Panc1 (cell line): ENCODE results near the gene TMEM167A. TPM values are rescaled to one million over a fixed set of nuclear protein-coding genes. Genes with fewer than 3 reads are reported as not detected.

ENCODE experiments used
- ATAC-seq: fragments of 200-7000 bp; cut with Tn5 transposase; 2 replicates; pipeline ENCODE4 v1.9.1; 2020; ENCODE audit warnings: mild to moderate bottlenecking, moderate library complexity
- BruUV-seq: library from RNA; stranded (reverse); fragments of 400-500 nt; replicated peaks from 2 replicates; lab custom pipeline; 2021; lab: Mats Ljungman, UMichigan
- CTCF ChIA-PET: fragments of 300-600 bp; sonication (Branson Sonifier 250); formaldehyde crosslinking; loops from one replicate; lab custom pipeline; 2022; ENCODE audit warnings: antibody characterized with exemption; lab: Charles Lee
- POLR2A ChIA-PET: fragments of 300-600 bp; sonication (Branson Sonifier 250); formaldehyde crosslinking; loops from one replicate; lab custom pipeline; 2022; ENCODE audit warnings: antibody characterized with exemption; lab: Charles Lee
- DNase-seq: peaks from one replicate; pipeline ENCODE4 v3.0.0-alpha.2; 2010; ENCODE audit warnings: low read depth, low spot score
- H3K27ac ChIP-seq: 2 replicates; pipeline ENCODE4 v1.5.1; 2011; ENCODE audit warnings: mild to moderate bottlenecking, low read length, inconsistent platforms
- H3K27me3 ChIP-seq: fragments of 200-500 bp; sonication (Bioruptor generic); 2 replicates; pipeline ENCODE4 v1.6.0; 2014; ENCODE audit warnings: low read length, inconsistent platforms; ENCODE audit not compliant: control insufficient read depth, insufficient read depth
- H3K36me3 ChIP-seq: fragments of 200-500 bp; sonication (Bioruptor generic); 2 replicates; pipeline ENCODE4 v1.5.1; 2014; ENCODE audit warnings: inconsistent platforms, mild to moderate bottlenecking, low read length, moderate library complexity; ENCODE audit not compliant: control insufficient read depth, insufficient read depth
- H3K4me1 ChIP-seq: 2 replicates; pipeline ENCODE4 v1.5.1; 2011; ENCODE audit warnings: inconsistent platforms, mild to moderate bottlenecking, low read length, moderate library complexity; ENCODE audit not compliant: control insufficient read depth, insufficient read depth
- H3K4me3 ChIP-seq, 2 experiments: 2 replicates each; pipeline ENCODE4 v1.5.1; 2011 to 2012; ENCODE audit warnings: low read depth in 2 of 2, low read length in 2 of 2, mild to moderate bottlenecking in 2 of 2, inconsistent platforms in 1 of 2, moderate library complexity in 1 of 2
- H3K9me3 ChIP-seq: fragments of 200-500 bp; sonication (Bioruptor generic); 2 replicates; pipeline ENCODE4 v1.5.1; 2014; ENCODE audit warnings: low read depth, mild to moderate bottlenecking, inconsistent platforms, low read length, moderate library complexity; ENCODE audit not compliant: control insufficient read depth, insufficient read depth
- POLR2AphosphoS5 ChIP-seq: IDR thresholded peaks from 2 replicates; pipeline ENCODE4 v1.6.1; 2012; ENCODE audit warnings: mild to moderate bottlenecking, low read depth, low read length, moderate library complexity
- SIN3A ChIP-seq: IDR thresholded peaks from 2 replicates; pipeline ENCODE4 v1.6.1; 2012; ENCODE audit warnings: low read depth, mild to moderate bottlenecking, low read length, moderate library complexity, borderline replicate concordance; ENCODE audit not compliant: insufficient read depth
- TCF7L2 ChIP-seq: IDR thresholded peaks from 2 replicates; pipeline ENCODE4 v1.6.1; 2011; ENCODE audit warnings: mild to moderate bottlenecking, low read depth, low read length, inconsistent platforms
- in situ Hi-C: cut with HindIII; loops from 2 replicates; pipeline ENCODE4 v1.10.0; 2016; ENCODE audit warnings: low sequenced_read_pairs, low pct_unique_long_range_greater_than_20kb
- intact Hi-C: fragments of 100-400 bp; cut with micrococcal nuclease; formaldehyde crosslinking; loops from one replicate; pipeline ENCODE4 v1.10.0; 2022; ENCODE audit not compliant: unreplicated experiment
- total RNA-seq: library from RNA; stranded (reverse); gene quantifications from one replicate; pipeline ENCODE4 v1.2.1, GENCODE V29; 2021; ENCODE audit not compliant: unreplicated experiment
- TF ChIP-seq, protein P1 (sequence below): fragments of 450-650 bp; IDR thresholded peaks from 2 replicates; pipeline ENCODE4 v1.5.1; 2017; ENCODE audit warnings: mild to moderate bottlenecking
- TF ChIP-seq, protein P2 (sequence below), 2 experiments: IDR thresholded peaks; 2 replicates each; pipeline ENCODE4 v1.6.1; 2011 to 2012; ENCODE audit warnings: low read depth in 2 of 2, control low read depth in 1 of 2, low read length in 1 of 2, mild to moderate bottlenecking in 1 of 2, moderate library complexity in 1 of 2; ENCODE audit not compliant: insufficient read depth in 1 of 2

TMEM167A gene
- total RNA-seq, 1 experiment from 2014 or later = 117 TPM

DNA sequence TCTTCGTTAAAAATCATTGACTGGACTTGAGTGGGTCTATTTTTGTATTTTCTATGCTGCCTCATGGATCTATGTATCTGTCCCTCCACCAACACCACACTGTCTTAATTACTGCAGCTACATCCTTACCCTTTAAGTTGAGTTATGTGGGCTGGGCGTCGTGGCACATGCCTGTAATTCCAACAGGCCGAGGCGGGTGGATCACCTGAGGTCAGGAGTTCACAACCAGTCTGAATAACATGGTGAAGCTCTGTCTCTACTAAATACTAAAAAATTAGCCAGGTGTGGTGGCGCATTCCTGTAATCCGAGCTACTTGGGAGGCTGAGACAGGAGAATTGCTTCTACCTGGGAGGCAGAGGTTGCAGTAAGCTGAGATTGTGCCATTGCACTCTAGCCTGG, 48.4 kb upstream of the TMEM167A start:
- no peak for ATAC-seq
- H3K4me1 ChIP-seq = no peaks in the 10 kb centered on the region; the same call in 1 of the 2 replicates
- ChIA-PET CTCF (no interaction called here), POLR2A (no interaction called here)
- H3K9me3 ChIP-seq = no peaks in the 10 kb centered on the region
- in situ Hi-C loops (no loop called here), intact Hi-C loops (no loop called here)
- H3K27me3 ChIP-seq = no peaks in the 10 kb centered on the region
- no peaks in the 10 kb centered on the region for H3K36me3 ChIP-seq
- no peak for DNase-seq
- no peak for TF ChIP-seq TCF7L2
- no peak for TF ChIP-seq POLR2AphosphoS5
- TF ChIP-seq, protein P1, sequence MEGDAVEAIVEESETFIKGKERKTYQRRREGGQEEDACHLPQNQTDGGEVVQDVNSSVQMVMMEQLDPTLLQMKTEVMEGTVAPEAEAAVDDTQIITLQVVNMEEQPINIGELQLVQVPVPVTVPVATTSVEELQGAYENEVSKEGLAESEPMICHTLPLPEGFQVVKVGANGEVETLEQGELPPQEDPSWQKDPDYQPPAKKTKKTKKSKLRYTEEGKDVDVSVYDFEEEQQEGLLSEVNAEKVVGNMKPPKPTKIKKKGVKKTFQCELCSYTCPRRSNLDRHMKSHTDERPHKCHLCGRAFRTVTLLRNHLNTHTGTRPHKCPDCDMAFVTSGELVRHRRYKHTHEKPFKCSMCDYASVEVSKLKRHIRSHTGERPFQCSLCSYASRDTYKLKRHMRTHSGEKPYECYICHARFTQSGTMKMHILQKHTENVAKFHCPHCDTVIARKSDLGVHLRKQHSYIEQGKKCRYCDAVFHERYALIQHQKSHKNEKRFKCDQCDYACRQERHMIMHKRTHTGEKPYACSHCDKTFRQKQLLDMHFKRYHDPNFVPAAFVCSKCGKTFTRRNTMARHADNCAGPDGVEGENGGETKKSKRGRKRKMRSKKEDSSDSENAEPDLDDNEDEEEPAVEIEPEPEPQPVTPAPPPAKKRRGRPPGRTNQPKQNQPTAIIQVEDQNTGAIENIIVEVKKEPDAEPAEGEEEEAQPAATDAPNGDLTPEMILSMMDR = no peak
- TF ChIP-seq SIN3A = no peak
- TF ChIP-seq, protein P2, sequence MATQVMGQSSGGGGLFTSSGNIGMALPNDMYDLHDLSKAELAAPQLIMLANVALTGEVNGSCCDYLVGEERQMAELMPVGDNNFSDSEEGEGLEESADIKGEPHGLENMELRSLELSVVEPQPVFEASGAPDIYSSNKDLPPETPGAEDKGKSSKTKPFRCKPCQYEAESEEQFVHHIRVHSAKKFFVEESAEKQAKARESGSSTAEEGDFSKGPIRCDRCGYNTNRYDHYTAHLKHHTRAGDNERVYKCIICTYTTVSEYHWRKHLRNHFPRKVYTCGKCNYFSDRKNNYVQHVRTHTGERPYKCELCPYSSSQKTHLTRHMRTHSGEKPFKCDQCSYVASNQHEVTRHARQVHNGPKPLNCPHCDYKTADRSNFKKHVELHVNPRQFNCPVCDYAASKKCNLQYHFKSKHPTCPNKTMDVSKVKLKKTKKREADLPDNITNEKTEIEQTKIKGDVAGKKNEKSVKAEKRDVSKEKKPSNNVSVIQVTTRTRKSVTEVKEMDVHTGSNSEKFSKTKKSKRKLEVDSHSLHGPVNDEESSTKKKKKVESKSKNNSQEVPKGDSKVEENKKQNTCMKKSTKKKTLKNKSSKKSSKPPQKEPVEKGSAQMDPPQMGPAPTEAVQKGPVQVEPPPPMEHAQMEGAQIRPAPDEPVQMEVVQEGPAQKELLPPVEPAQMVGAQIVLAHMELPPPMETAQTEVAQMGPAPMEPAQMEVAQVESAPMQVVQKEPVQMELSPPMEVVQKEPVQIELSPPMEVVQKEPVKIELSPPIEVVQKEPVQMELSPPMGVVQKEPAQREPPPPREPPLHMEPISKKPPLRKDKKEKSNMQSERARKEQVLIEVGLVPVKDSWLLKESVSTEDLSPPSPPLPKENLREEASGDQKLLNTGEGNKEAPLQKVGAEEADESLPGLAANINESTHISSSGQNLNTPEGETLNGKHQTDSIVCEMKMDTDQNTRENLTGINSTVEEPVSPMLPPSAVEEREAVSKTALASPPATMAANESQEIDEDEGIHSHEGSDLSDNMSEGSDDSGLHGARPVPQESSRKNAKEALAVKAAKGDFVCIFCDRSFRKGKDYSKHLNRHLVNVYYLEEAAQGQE (IDR thresholded peaks at IDR 0.05; ENCODE audit: insufficient read depth in 1 of 2, low read depth in 2 of 2, low read length in 1 of 2) = no peak
- no TSS peak for BruUV-seq
- H3K27ac ChIP-seq = no peak overlapping the region
- H3K4me3 ChIP-seq = no peak overlapping the region

DNA sequence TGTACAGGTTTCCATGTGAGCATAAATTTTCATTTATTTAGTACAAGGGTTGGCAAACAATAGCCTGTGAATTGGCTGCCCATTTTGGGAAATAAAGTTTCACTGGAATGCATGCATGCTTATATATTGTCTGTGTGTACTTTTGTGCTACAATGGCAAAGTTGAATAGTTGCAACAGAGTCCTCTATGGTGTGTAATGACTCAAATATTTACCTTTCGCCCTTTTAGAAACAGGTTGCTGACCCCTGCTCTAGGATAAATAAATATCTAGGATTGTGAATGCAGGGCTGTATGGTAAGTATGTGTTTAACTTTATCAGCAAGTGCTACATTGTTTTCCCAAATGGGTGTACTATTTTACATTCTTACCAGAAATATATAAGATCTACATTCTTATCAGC, 47.4 kb upstream of the TMEM167A start:
- H3K36me3 ChIP-seq = no peaks in the 10 kb centered on the region
- in situ Hi-C loops (no loop called here), intact Hi-C loops (no loop called here)
- ChIA-PET CTCF (no interaction called here), POLR2A (no interaction called here)
- BruUV-seq = no TSS peak
- H3K27me3 ChIP-seq = no peaks in the 10 kb centered on the region
- H3K4me3 ChIP-seq = no peak overlapping the region
- H3K27ac ChIP-seq = no peak overlapping the region
- H3K9me3 ChIP-seq = no peaks in the 10 kb centered on the region
- H3K4me1 ChIP-seq = no peaks in the 10 kb centered on the region; the same call in 1 of the 2 replicates
- ATAC-seq = no peak; the same call in 1 of the 2 replicates
- TF ChIP-seq POLR2AphosphoS5 (no peak), SIN3A (no peak), TCF7L2 (no peak)
- TF ChIP-seq, protein P1 = no peak
- TF ChIP-seq, protein P2 (IDR thresholded peaks at IDR 0.05; ENCODE audit: insufficient read depth in 1 of 2, low read depth in 2 of 2, low read length in 1 of 2) = no peak
- DNase-seq = no peak
